Stimulated activated naive CD8-positive, alpha-beta T cell treated with anti-CD3 and anti-CD28 coated beads, Interleukin-15, amount 100 ng/mL, for 72 hours (primary cell): ENCODE results near the gene LETM1.
"Not testable (repeated sequence)": the region's sequence is repeated elsewhere in the genome, so short reads cannot be mapped to it uniquely, and the experiment has no call there.

Source experiments
- ATAC-seq: fragments of 150-1000 bp; cut with Tn5 transposase; 2 replicates; pipeline ENCODE4 v1.10.0; 2021; ENCODE audit warnings: mild to moderate bottlenecking, moderate library complexity
- DNase-seq, 2 donors: peaks; one replicate each; pipeline ENCODE4 v3.0.0; 2021 to 2022
- H3K27ac Mint-ChIP-seq, 2 donors: one replicate each; pipeline ENCODE4 v1.8.0; 2022; ENCODE audit warnings: mild to moderate bottlenecking in 2 of 2, mixed read lengths in 2 of 2, moderate library complexity in 2 of 2
- H3K27me3 Mint-ChIP-seq: one replicate; pipeline ENCODE4 v1.8.0; 2022; ENCODE audit warnings: mixed read lengths
- H3K4me1 Mint-ChIP-seq: one replicate; pipeline ENCODE4 v1.8.0; 2022; ENCODE audit warnings: mild to moderate bottlenecking, mixed read lengths
- H3K4me3 Mint-ChIP-seq, 2 donors: one replicate each; pipeline ENCODE4 v1.8.0; 2022; ENCODE audit warnings: mild to moderate bottlenecking in 2 of 2, mixed read lengths in 2 of 2, moderate library complexity in 1 of 2
- H3K9me3 Mint-ChIP-seq, 2 donors: one replicate each; pipeline ENCODE4 v1.8.0; 2022; ENCODE audit warnings: mixed read lengths in 2 of 2

The LETM1 gene

GRCh38 chr4:1846580-1846979, 9.4 kb downstream of the LETM1 start:
- Mint-ChIP-seq H3K27me3 (no peaks in the 10 kb centered on the region), H3K4me3 (no peak overlapping the region), H3K27ac (no peak overlapping the region), H3K9me3 (no peaks in the 10 kb centered on the region), H3K4me1 (peaks cover 36% of the 10 kb centered on the region)
- DNase-seq, result no peak
- ATAC-seq, result no peak

DNA sequence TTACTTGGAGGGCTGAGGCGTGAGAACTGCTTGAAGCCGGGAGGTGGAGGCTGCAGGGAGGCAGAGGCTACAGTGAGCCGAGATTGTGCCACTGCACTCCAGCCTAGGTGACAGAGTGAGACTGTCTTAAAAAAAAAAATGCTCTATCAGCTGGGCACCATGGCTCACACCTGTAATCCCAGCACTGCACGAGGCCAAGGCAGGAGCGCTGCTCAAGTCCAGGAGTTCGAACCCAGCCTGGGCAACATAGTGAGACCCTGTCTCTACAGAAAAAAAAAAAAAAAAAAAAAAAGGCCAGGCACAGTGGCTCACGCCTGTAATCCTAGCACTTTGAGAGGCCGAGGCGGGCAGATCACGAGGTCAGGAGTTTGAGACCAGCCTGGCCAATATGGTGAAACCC, 11.3 kb downstream of the LETM1 start:
- H3K9me3 Mint-ChIP-seq, ATAC-seq, H3K4me3 Mint-ChIP-seq, DNase-seq, H3K27me3 Mint-ChIP-seq: not testable (repeated sequence)
- Mint-ChIP-seq H3K27ac (peak overlapping the region in 1 of 2 donors; percentile 54), H3K4me1 (peaks cover 27% of the 10 kb centered on the region)

DNA sequence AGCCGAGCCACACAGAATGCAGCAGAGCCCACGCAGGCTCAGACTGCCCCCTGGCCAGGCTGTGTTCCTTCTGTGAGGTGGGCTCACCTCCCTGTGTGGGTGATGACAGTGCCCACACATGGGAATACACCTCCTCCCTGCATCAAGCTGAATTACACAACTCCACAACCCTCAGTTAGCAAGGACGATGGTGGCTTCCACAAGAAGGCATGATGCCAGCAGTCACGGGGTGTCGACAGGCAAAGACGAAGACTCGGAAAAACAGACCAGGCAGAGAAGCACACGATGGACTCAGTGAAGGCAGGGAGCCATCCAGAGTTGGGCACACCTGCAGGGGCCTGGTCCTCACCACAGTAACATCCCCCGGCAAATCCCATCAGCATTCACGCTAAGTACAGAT, 12.1 kb downstream of the LETM1 start:
- H3K9me3 Mint-ChIP-seq, result no peaks in the 10 kb centered on the region
- H3K27me3 Mint-ChIP-seq, result no peaks in the 10 kb centered on the region
- peaks cover 27% of the 10 kb centered on the region for H3K4me1 Mint-ChIP-seq
- peak overlapping the region in 1 of 2 donors; percentile 71 for H3K27ac Mint-ChIP-seq
- no peak for ATAC-seq
- no peak for DNase-seq
- H3K4me3 Mint-ChIP-seq, result no peak overlapping the region

DNA sequence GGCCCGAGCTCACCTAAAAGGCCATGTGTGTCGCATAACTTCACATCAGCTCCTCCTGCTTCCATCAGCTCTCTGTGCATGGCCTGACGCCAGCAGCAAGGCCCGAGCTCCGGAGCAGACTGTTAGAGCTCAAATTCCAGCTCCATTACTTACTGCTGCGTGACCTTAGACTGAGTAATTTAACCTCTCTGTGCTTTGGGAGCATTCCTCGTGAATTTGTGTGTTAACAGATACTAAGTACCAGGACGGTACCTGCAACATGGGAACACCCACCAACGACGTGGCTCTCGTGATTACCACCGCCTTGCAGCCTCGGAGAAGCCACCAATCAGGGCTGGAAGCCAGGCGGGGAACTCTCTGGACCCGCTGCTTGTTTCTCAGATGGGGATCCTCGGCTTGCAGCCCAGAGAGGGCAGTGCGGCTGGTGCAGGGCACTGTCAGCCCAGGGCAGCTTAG, 12.9 kb downstream of the LETM1 start:
- Mint-ChIP-seq H3K27ac (no peak overlapping the region), H3K27me3 (no peaks in the 10 kb centered on the region), H3K9me3 (no peaks in the 10 kb centered on the region), H3K4me1 (peaks cover 27% of the 10 kb centered on the region), H3K4me3 (no peak overlapping the region)
- no peak for ATAC-seq
- DNase-seq, result no peak

- ATAC-seq (no peak), DNase-seq (no peak)
- H3K4me3 Mint-ChIP-seq, result no peak overlapping the region
- H3K27ac Mint-ChIP-seq, result no peak overlapping the region
- no peaks in the 10 kb centered on the region for H3K9me3 Mint-ChIP-seq
- H3K4me1 Mint-ChIP-seq, result peaks cover 27% of the 10 kb centered on the region
- no peaks in the 10 kb centered on the region for H3K27me3 Mint-ChIP-seq
Measured at GRCh38 chr4:1842339-1842895, 13.5 kb downstream of the LETM1 start.

DNA sequence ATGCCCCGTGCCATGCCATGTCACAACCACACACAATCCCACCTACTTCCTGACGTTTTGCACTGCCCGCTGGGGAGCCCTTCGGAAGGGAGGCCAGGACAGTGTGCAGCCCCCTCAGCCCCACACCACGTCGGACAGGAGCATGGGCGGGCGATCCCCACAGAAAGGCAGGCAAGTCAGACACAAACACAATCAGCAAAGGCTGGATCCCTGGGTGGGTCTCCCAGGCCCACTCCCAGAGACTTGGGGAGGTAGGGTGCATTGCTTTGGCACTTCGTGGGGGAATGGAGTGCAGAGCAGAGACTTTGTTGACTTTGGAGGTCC, 14.1 kb downstream of the LETM1 start:
- H3K9me3 Mint-ChIP-seq, result no peaks in the 10 kb centered on the region
- DNase-seq, result no peak
- peak overlapping the region; percentile 30 to 80 for H3K27ac Mint-ChIP-seq

DNA sequence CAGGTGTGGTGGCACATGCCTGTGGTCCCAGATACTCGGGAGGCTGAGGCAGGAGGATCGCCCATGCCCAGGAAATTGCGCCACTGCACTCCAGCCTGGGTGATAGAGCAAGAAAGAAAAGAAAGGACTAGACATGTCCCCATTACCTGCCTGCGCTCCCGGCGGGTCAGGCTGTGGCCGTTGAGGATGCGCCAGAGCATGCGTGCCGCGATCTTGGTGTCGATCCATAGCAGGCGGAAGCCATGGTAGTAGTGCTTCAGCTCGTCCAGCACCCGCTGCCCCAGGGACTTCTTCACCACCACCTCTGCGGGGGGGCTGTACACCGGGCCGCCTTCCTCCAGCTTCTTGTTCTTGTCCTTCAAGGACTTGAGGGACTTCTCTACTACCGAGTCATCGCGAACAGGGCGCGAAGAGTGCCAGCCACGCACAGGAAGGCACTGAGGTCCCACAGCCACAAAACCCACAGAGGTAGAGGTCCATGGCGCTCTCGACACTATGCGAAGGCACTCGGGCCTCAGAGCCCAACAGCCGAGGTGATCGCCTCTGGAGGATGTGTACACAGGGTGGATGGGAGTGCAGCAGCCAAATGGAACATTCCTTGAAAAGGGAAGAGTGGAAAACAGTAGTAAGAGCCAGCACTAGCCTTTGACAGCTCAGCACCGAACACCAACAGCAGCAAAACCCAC, 14.6 kb downstream of the LETM1 start:
- Mint-ChIP-seq H3K4me3 (no peak overlapping the region), H3K27ac (peak overlapping the region in 1 of 2 donors; percentile 80), H3K27me3 (no peaks in the 10 kb centered on the region), H3K4me1 (peaks cover 27% of the 10 kb centered on the region), H3K9me3 (no peaks in the 10 kb centered on the region)
- no peak for DNase-seq
- no peak for ATAC-seq

More for the DNA sequence above, 14.1 kb downstream of the LETM1 start:
- Mint-ChIP-seq H3K4me1 (peaks cover 27% of the 10 kb centered on the region), H3K4me3 (no peak overlapping the region), H3K27me3 (no peaks in the 10 kb centered on the region)
- no peak for ATAC-seq

DNA sequence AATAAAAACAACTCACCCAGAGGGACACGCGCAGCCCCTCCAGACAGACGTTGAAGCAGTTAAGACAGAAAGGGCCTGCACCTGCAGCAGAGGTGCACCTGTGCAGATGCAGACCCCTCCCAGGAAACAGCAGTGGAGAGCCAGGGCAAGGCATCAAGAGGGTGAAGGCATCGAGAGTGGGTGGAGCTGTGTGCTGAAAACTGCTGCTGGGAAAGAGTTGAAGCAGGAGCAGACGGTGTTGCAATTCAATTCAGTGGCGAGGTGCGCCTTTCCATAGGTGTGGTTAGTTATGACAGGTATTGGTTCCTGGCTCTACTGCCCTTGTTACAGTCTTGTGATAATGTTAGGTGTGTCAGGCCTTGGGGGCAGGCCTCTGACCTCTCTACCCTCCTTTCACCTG, 16.7 kb downstream of the LETM1 start:
- Mint-ChIP-seq H3K27me3 (no peaks in the 10 kb centered on the region), H3K27ac (peak overlapping the region in 1 of 2 donors; percentile 28), H3K4me1 (peaks cover 31% of the 10 kb centered on the region), H3K9me3 (no peaks in the 10 kb centered on the region), H3K4me3 (no peak overlapping the region)
- DNase-seq, result no peak
- ATAC-seq, result no peak

GRCh38 chr4:1837069-1837468, 18.9 kb downstream of the LETM1 start:
- no peaks in the 10 kb centered on the region for H3K27me3 Mint-ChIP-seq

GRCh38 chr4:1836650-1837049, 19.3 kb downstream of the LETM1 start:
- ATAC-seq (no peak), DNase-seq (no peak)
- H3K4me3 Mint-ChIP-seq, result no peak overlapping the region
- no peaks in the 10 kb centered on the region for H3K9me3 Mint-ChIP-seq
- no peaks in the 10 kb centered on the region for H3K27me3 Mint-ChIP-seq
- peaks cover 12% of the 10 kb centered on the region for H3K4me1 Mint-ChIP-seq
- H3K27ac Mint-ChIP-seq, result no peak overlapping the region

More at GRCh38 chr4:1837069-1837468, 18.9 kb downstream of the LETM1 start:
- DNase-seq, result no peak
- no peaks in the 10 kb centered on the region for H3K9me3 Mint-ChIP-seq
- H3K4me3 Mint-ChIP-seq, result no peak overlapping the region
- peaks cover 17% of the 10 kb centered on the region for H3K4me1 Mint-ChIP-seq
- no peak overlapping the region for H3K27ac Mint-ChIP-seq
- ATAC-seq, result no peak

GRCh38 chr4:1835836-1836235, 20.1 kb downstream of the LETM1 start:
- not testable (repeated sequence) for H3K4me3 Mint-ChIP-seq, H3K27me3 Mint-ChIP-seq, H3K9me3 Mint-ChIP-seq, ATAC-seq, DNase-seq
- Mint-ChIP-seq H3K27ac (peak overlapping the region in 1 of 2 donors; percentile 6), H3K4me1 (peaks cover 10% of the 10 kb centered on the region)

GRCh38 chr4:1834047-1834775, 21.7 kb downstream of the LETM1 start:
- no peak for ATAC-seq
- H3K27me3 Mint-ChIP-seq, result no peaks in the 10 kb centered on the region
- no peak for DNase-seq
- H3K9me3 Mint-ChIP-seq, result no peaks in the 10 kb centered on the region
- peaks cover 10% of the 10 kb centered on the region for H3K4me1 Mint-ChIP-seq
- H3K4me3 Mint-ChIP-seq, result no peak overlapping the region
- H3K27ac Mint-ChIP-seq, result peak overlapping the region; percentile 84 to 94

DNA sequence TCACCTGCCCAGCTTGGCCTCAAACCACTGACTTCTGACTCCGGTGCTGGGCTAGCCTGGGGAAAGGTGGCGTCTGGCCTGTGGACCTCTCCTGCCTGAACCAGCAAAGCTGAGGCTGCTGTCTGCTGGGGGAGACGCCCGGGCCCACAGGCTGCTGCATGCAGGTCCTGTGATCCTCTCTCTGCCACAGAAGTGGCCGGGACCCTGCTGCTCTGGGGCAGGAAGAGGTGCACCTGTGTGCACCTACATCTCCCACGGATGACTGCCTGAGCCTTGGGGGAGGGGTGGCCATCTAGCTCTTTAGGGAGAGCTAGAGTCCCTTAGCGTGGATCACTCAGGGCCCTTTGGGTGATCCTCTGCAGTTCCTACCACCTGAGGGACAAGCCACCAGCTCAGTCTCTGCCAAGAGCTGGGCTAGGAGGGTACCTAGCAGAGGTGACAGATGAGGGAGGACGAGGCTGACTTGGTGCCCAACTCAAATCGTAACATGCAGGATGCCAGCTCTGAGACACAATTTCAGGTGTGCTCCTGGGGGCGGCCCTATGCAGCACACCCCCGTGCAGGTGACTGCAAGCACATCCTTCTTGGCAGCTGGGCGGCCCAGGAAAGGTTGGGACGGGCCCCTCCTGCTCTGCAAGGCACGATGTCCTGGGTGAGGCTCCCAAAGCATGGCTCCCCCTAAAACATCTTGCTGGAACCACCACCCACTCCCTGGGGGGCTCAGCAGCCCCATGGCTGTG, 22.5 kb downstream of the LETM1 start:
- Mint-ChIP-seq H3K27ac (no peak overlapping the region), H3K9me3 (no peaks in the 10 kb centered on the region), H3K4me3 (no peak overlapping the region), H3K27me3 (no peaks in the 10 kb centered on the region), H3K4me1 (peaks cover 10% of the 10 kb centered on the region)
- ATAC-seq, result no peak
- no peak for DNase-seq

DNA sequence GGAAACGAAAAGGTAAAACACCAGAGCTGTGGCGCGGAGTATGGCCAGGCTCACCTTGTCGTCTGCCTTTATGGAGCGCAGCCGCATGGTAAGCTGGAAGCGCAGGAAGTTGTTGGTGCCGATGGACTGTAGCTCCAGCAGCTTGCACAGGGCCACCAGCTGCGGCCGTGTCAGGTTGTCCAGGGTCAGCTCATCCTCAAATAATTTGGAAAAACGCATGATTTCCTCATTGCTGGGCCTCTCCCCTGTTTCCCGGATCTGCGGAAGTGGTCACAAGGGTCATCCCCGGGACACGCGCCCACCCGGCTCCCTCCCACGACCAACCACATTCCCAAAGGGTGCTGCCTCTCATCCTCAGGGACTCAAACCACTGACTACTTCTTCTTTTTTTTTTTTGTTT, 23.3 kb downstream of the LETM1 start:
- H3K27ac Mint-ChIP-seq, result no peak overlapping the region
- H3K27me3 Mint-ChIP-seq, result no peaks in the 10 kb centered on the region
- no peaks in the 10 kb centered on the region for H3K9me3 Mint-ChIP-seq
- peaks cover 10% of the 10 kb centered on the region for H3K4me1 Mint-ChIP-seq
- no peak overlapping the region for H3K4me3 Mint-ChIP-seq
- ATAC-seq, result no peak
- DNase-seq, result no peak

DNA sequence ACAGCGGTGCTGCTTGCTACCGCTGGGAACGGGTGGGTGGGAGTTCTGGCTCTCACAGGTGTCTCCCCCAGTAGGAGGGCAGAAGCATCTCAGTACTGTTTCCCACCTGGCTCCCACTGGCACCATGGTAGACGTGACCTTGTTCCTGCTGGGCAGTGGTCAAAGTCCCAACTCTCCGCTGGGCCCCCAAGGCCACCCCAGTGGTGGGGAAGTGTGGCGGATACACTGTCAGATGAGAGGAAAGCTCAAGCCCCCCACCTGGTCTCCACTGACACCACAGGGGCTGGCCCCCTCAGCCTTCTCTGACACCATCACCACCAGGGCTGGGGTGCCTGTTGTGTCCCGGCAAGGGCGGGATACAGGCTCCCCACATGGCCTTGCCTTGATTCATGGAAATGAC, 24.6 kb downstream of the LETM1 start:
- Mint-ChIP-seq H3K9me3 (no peaks in the 10 kb centered on the region), H3K27ac (no peak overlapping the region), H3K4me1 (peaks cover 10% of the 10 kb centered on the region), H3K4me3 (no peak overlapping the region), H3K27me3 (no peaks in the 10 kb centered on the region)
- ATAC-seq, result no peak
- no peak for DNase-seq
